GM18858 (cell line): Measurements from ENCODE around the gene ADORA2A.
"Not testable (repeated sequence)": the region's sequence is repeated elsewhere in the genome, so short reads cannot be mapped to it uniquely, and the experiment has no call there.

Experiments
- ATAC-seq: cut with Tn5 transposase; IDR thresholded peaks from one replicate; pipeline ENCODE4 v1.9.1; 2021; ENCODE audit not compliant: unreplicated experiment

Gene ADORA2A

DNA sequence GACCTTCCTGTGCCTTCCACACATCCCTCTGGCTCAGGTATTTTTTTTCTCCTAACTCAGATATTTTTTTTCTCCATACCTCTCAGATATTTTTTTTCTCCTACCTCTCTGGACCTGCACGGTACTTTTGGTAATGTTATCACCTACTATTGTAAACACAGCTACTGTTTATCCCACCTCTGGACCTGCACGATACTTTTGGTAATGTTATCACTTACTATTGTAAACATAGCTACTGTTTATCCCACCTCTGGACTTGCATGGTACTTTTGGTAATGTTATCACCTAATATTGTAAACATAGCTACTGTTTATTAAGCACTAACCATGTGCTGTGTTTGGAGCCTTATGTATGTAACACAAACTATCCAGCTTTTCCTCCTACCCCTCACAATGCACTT lies 55.6 kb downstream of the ADORA2A start:
- ATAC-seq, result no peak

DNA sequence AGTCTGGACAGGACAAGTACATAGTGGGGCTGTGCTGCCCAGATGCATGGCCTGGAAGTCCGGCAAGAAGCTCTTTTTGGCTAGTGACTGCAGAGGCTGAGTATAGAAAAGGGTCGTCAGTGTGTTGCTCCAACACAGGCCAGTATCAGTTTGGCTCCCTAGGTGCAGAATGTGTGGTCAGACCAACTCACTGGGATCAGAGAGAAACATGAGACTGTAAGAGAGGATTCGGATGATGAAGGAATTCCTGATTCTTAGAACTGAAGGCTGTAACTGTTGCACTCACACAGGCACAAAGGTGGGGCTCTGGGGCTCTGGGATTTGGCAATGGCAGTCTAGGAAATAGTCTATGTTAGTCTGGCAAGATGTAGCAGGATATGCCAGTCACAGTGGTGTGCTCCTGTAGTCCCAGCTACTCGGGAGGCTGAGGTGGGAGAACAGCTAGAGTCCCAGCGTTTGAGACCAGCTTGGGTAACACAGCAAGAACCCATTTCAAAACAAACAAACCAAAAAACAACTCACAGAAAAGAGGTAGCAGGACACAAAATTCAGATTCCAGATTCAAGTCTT lies 56.7 kb downstream of the ADORA2A start:
- no peak for ATAC-seq

DNA sequence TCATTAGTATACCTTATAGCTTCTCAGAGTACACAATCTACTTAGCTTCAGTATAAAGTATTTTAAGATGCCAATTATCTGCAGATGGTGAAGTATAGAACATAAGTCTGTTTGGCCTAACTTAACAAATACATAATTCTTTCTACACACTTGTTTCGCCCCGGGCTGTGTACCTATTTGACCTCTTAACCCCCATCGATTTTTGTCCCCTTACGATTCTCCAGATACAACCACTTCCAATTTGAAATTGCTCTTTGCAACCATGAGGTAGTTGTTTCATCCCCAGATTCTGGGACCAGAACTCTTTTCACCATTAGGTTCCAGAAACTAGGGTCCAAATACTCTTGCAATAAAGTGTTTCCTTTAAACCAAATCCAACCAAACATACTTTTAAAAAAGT lies 57.8 kb downstream of the ADORA2A start:
- ATAC-seq, result no peak

DNA sequence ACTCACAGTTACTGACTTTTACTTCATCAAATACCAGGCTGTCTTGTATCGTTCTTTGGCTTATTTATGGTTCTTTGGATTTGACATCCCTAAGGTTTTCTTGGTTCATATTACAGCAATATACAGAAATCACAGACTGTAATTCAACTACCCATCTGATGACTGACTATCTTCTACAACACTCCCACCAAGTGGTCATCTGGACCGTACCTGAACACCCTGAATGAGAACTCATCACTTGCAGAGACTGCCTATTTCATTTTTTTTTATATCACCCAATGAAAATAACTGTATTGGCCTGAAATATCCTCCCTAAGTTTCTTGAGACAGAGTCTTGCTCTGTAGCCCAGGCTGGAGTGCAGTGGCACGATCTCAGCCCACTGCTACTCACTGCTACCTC lies 58.2 kb downstream of the ADORA2A start:
- no peak for ATAC-seq

DNA sequence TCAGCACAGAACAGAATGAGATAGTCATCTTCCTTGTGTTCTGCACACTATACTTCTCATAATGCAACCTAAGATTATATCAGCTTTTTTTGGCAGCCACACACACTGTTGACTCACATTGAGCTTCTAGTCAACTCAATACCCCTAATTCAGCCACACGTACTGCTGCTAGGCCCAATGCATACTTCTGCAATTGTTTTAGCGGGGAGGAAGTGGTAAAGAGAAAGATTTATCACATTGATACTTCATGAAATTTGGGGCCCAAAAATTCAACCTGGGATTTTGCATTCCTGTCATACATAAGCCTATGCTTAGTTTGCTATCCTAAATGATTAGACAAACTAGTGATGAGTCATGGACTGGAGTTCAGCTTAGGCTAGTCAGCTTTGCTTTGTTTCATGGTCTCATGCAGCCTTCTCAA lies 59.1 kb downstream of the ADORA2A start:
- no peak for ATAC-seq

DNA sequence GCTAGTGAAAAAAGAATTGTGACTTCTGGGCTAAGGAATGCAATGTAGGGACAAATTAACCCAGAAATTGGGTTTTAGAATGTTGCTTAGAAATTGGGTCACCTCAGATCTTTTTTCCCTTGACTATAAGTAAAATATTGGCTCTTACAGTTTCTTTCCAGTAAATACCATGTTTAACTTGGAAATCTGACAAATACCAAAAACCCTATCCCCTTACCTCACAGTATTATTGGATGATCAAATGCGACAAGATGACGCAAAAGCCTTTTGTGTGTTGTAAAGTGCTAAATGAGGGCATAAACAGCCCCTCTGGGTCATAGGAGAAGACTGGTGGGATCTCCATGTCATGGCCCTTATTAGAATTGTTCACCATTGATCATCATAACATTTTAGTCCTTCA lies 61.6 kb downstream of the ADORA2A start:
- ATAC-seq, result no peak

DNA sequence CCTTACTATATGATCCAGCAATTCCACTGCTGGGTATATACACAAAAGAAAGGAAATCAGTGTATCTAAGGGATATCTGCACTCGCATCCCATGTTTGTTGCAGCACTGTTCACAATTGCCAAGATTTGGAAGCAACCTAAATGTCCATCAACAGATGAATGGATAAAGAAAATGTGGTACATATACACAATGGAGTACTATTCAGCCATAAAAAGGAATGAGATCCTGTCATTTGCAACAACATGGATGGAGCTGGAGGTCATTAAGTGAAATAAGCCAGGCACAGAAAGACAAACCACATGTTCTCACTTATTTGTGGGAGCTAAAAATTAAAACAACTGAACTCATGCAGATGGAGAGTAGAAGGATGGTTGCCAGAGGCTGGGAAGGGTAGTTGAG lies 62.0 kb downstream of the ADORA2A start:
- ATAC-seq, result not testable (repeated sequence)
